SK-N-SH treated with all-trans-retinoic acid at 6 μM for 48 hours (cell line): Measurements from ENCODE around the gene TNPO1.

Source experiments
- ATAC-seq: fragments of 200-7000 bp; cut with Tn5 transposase; 3 replicates; pipeline ENCODE4 v1.9.1; 2020; ENCODE audit warnings: mild to moderate bottlenecking, moderate library complexity
- ARNTL ChIP-seq: fragments of 450-650 bp; formaldehyde crosslinking; IDR thresholded peaks from 2 replicates; pipeline ENCODE4 v1.5.0; 2020; ENCODE audit warnings: low read depth, mild to moderate bottlenecking, moderate library complexity, borderline replicate concordance
- CSDC2 ChIP-seq: fragments of 250-450 bp; sonication (Bioruptor Pico); IDR thresholded peaks from 2 replicates; pipeline ENCODE4 v1.5.0; 2020; ENCODE audit warnings: mild to moderate bottlenecking, moderate library complexity
- ESRRG ChIP-seq: fragments of 250-450 bp; sonication (Bioruptor Pico); IDR thresholded peaks from 2 replicates; pipeline ENCODE4 v1.6.1; 2021; ENCODE audit warnings: mild to moderate bottlenecking
- GLIS3 ChIP-seq: fragments of 250-450 bp; sonication (Bioruptor Pico); IDR thresholded peaks from 2 replicates; pipeline ENCODE4 v1.5.0; 2020; ENCODE audit warnings: mild to moderate bottlenecking, moderate library complexity
- ISL1 ChIP-seq: fragments of 250-450 bp; sonication (Bioruptor Pico); IDR thresholded peaks from 2 replicates; pipeline ENCODE4 v2.1.2; 2022; ENCODE audit warnings: mild to moderate bottlenecking, moderate library complexity
- OSR1 ChIP-seq: fragments of 250-450 bp; sonication (Bioruptor Pico); IDR thresholded peaks from 2 replicates; pipeline ENCODE4 v1.8.0; 2022; ENCODE audit warnings: moderate library complexity, mild to moderate bottlenecking, inconsistent platforms
- PPARA ChIP-seq: fragments of 250-450 bp; sonication (Bioruptor Pico); IDR thresholded peaks from 2 replicates; pipeline ENCODE4 v1.5.0; 2020; ENCODE audit warnings: mild to moderate bottlenecking, borderline replicate concordance
- RARB ChIP-seq: fragments of 250-450 bp; sonication (Bioruptor Pico); IDR thresholded peaks from 2 replicates; pipeline ENCODE4 v1.8.0; 2021; ENCODE audit warnings: mild to moderate bottlenecking, moderate library complexity
- SNAI2 ChIP-seq: fragments of 250-450 bp; sonication (Bioruptor Pico); IDR thresholded peaks from 2 replicates; pipeline ENCODE4 v1.5.0; 2020; ENCODE audit warnings: mild to moderate bottlenecking, moderate library complexity
- TCF4 ChIP-seq: fragments of 250-450 bp; sonication (Bioruptor Pico); IDR thresholded peaks from 2 replicates; pipeline ENCODE4 v1.8.0; 2021; ENCODE audit warnings: mild to moderate bottlenecking, moderate library complexity, borderline replicate concordance
- TOX ChIP-seq: fragments of 250-450 bp; sonication (Bioruptor Pico); IDR thresholded peaks from 2 replicates; pipeline ENCODE4 v1.8.0; 2021; ENCODE audit warnings: mild to moderate bottlenecking, moderate library complexity, borderline replicate concordance
- ZC3H10 ChIP-seq: fragments of 250-450 bp; sonication (Bioruptor Pico); IDR thresholded peaks from 2 replicates; pipeline ENCODE4 v1.5.1; 2021; ENCODE audit warnings: mild to moderate bottlenecking, moderate library complexity
- ZFP3 ChIP-seq: fragments of 250-450 bp; sonication (Bioruptor Pico); IDR thresholded peaks from 2 replicates; pipeline ENCODE4 v1.5.0; 2020; ENCODE audit warnings: mild to moderate bottlenecking, moderate library complexity
- ZFP30 ChIP-seq: fragments of 450-650 bp; formaldehyde crosslinking; IDR thresholded peaks from 2 replicates; pipeline ENCODE4 v1.5.0; 2022; ENCODE audit warnings: mild to moderate bottlenecking, moderate library complexity
- ZNF565 ChIP-seq: fragments of 450-650 bp; formaldehyde crosslinking; conservative IDR thresholded peaks from 2 replicates; pipeline ENCODE4 v1.5.0; 2020; ENCODE audit warnings: low read depth, mild to moderate bottlenecking, moderate library complexity
- ZNF70 ChIP-seq: fragments of 450-650 bp; formaldehyde crosslinking; IDR thresholded peaks from 2 replicates; pipeline ENCODE4 v1.5.0; 2020; ENCODE audit warnings: mild to moderate bottlenecking, moderate library complexity
- TF ChIP-seq, protein P1 (sequence below): fragments of 250-450 bp; sonication (Bioruptor Pico); IDR thresholded peaks from 2 replicates; pipeline ENCODE4 v1.5.0; 2020; ENCODE audit warnings: mild to moderate bottlenecking, moderate library complexity
- TF ChIP-seq, protein P2 (sequence below): fragments of 250-450 bp; sonication (Bioruptor Pico); IDR thresholded peaks from 2 replicates; pipeline ENCODE4 v1.5.1; 2021; ENCODE audit warnings: mild to moderate bottlenecking, moderate library complexity
- TF ChIP-seq, protein P3 (sequence below): fragments of 250-450 bp; sonication (Bioruptor Pico); IDR thresholded peaks from 2 replicates; pipeline ENCODE4 v1.8.0; 2020; ENCODE audit warnings: mild to moderate bottlenecking, moderate library complexity, borderline replicate concordance
- TF ChIP-seq, protein P4 (sequence below): fragments of 250-450 bp; sonication (Bioruptor Pico); IDR thresholded peaks from 2 replicates; pipeline ENCODE4 v1.8.0; 2021; ENCODE audit warnings: low read depth, mild to moderate bottlenecking, moderate library complexity, borderline replicate concordance
- TF ChIP-seq, protein P5 (sequence below): fragments of 250-450 bp; sonication (Bioruptor Pico); IDR thresholded peaks from 2 replicates; pipeline ENCODE4 v1.5.1; 2020; ENCODE audit warnings: low read depth, mild to moderate bottlenecking, moderate library complexity

The TNPO1 gene

DNA sequence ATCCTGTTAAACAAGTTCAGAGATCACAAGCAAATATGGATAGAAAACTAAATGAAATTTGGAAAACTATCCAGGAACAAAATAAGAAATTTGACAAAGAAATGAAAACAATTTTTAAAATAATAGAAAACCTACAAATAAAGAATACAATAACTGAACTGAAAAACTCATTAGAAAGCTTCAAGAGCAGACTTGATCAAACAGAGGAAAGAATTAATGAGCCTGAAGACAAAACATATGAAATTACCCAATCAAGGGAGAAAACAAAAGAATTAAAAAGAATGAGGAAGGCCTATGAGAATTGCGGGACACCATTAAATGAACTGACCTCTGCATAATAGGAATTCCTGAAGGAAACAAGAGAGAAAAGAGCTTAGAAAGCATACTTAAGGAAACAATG is 39.8 kb upstream of the TNPO1 start (continued):
- TF ChIP-seq ZNF70 = no peak
- no peak for TF ChIP-seq TCF4

DNA sequence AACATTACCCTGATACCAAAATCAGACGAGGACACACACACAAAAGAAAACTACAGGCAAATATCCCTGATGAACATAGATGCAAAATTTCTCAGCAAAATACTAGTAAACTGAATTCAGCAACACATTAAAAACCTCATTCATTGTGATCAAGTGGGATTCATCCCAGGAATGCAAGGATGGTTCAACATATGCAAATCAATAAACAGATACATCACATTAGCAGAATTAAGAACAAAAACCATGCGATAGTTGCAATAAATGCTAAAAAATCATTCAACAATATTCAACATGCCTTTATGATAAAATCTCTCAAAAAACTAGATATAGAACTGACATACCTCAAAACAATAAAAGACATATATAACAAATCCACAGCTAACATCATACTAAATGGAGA is 36.9 kb upstream of the TNPO1 start:
- no peak for ATAC-seq
- TF ChIP-seq, protein P1, sequence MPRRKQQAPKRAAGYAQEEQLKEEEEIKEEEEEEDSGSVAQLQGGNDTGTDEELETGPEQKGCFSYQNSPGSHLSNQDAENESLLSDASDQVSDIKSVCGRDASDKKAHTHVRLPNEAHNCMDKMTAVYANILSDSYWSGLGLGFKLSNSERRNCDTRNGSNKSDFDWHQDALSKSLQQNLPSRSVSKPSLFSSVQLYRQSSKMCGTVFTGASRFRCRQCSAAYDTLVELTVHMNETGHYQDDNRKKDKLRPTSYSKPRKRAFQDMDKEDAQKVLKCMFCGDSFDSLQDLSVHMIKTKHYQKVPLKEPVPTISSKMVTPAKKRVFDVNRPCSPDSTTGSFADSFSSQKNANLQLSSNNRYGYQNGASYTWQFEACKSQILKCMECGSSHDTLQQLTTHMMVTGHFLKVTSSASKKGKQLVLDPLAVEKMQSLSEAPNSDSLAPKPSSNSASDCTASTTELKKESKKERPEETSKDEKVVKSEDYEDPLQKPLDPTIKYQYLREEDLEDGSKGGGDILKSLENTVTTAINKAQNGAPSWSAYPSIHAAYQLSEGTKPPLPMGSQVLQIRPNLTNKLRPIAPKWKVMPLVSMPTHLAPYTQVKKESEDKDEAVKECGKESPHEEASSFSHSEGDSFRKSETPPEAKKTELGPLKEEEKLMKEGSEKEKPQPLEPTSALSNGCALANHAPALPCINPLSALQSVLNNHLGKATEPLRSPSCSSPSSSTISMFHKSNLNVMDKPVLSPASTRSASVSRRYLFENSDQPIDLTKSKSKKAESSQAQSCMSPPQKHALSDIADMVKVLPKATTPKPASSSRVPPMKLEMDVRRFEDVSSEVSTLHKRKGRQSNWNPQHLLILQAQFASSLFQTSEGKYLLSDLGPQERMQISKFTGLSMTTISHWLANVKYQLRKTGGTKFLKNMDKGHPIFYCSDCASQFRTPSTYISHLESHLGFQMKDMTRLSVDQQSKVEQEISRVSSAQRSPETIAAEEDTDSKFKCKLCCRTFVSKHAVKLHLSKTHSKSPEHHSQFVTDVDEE (CRISPR knock-in tag) = no peak
- no peak for TF ChIP-seq RARB (CRISPR knock-in tag)
- no peak for TF ChIP-seq OSR1 (CRISPR knock-in tag)
- no peak for TF ChIP-seq ZFP30 (CRISPR knock-in tag)
- TF ChIP-seq TOX (CRISPR knock-in tag) = no peak
- TF ChIP-seq, protein P2, sequence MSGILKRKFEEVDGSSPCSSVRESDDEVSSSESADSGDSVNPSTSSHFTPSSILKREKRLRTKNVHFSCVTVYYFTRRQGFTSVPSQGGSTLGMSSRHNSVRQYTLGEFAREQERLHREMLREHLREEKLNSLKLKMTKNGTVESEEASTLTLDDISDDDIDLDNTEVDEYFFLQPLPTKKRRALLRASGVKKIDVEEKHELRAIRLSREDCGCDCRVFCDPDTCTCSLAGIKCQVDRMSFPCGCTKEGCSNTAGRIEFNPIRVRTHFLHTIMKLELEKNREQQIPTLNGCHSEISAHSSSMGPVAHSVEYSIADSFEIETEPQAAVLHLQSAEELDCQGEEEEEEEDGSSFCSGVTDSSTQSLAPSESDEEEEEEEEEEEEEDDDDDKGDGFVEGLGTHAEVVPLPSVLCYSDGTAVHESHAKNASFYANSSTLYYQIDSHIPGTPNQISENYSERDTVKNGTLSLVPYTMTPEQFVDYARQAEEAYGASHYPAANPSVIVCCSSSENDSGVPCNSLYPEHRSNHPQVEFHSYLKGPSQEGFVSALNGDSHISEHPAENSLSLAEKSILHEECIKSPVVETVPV (CRISPR knock-in tag) = no peak
- no peak for TF ChIP-seq ZNF565 (CRISPR knock-in tag)
- TF ChIP-seq ISL1 = no peak
- TF ChIP-seq, protein P3, sequence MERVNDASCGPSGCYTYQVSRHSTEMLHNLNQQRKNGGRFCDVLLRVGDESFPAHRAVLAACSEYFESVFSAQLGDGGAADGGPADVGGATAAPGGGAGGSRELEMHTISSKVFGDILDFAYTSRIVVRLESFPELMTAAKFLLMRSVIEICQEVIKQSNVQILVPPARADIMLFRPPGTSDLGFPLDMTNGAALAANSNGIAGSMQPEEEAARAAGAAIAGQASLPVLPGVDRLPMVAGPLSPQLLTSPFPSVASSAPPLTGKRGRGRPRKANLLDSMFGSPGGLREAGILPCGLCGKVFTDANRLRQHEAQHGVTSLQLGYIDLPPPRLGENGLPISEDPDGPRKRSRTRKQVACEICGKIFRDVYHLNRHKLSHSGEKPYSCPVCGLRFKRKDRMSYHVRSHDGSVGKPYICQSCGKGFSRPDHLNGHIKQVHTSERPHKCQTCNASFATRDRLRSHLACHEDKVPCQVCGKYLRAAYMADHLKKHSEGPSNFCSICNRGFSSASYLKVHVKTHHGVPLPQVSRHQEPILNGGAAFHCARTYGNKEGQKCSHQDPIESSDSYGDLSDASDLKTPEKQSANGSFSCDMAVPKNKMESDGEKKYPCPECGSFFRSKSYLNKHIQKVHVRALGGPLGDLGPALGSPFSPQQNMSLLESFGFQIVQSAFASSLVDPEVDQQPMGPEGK (CRISPR knock-in tag) = no peak
- TF ChIP-seq, protein P4, sequence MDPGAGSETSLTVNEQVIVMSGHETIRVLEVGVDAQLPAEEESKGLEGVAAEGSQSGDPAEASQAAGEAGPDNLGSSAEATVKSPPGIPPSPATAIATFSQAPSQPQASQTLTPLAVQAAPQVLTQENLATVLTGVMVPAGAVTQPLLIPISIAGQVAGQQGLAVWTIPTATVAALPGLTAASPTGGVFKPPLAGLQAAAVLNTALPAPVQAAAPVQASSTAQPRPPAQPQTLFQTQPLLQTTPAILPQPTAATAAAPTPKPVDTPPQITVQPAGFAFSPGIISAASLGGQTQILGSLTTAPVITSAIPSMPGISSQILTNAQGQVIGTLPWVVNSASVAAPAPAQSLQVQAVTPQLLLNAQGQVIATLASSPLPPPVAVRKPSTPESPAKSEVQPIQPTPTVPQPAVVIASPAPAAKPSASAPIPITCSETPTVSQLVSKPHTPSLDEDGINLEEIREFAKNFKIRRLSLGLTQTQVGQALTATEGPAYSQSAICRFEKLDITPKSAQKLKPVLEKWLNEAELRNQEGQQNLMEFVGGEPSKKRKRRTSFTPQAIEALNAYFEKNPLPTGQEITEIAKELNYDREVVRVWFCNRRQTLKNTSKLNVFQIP (CRISPR knock-in tag) = no peak
- no peak for TF ChIP-seq SNAI2 (CRISPR knock-in tag)
- TF ChIP-seq ZFP3 (CRISPR knock-in tag) = no peak
- no peak for TF ChIP-seq CSDC2
- TF ChIP-seq ESRRG (CRISPR knock-in tag) = no peak
- TF ChIP-seq, all 23 proteins: peak for 0

DNA sequence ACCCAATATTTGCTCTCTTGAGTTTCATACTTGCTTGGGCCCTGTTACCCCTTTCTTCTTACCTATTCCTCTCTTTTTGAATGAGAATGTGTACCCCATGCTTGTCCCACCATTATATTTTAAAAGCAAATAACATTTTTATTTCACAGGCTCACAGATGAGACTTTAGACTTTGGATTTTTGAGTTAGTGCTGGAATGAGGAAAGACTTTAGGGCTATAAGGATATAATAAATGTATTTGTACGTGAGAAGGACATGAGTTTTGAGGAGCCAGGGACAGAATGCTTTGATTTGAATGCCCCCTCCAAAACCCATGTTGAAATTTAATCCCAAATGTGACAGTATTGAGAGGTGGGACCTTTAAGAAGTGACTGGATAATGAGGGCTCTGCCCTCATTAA is 33.1 kb upstream of the TNPO1 start:
- no peak for ATAC-seq
- TF ChIP-seq, protein P4 (CRISPR knock-in tag) = no peak
- TF ChIP-seq GLIS3 (CRISPR knock-in tag) = no peak
- no peak for TF ChIP-seq ESRRG (CRISPR knock-in tag)

DNA sequence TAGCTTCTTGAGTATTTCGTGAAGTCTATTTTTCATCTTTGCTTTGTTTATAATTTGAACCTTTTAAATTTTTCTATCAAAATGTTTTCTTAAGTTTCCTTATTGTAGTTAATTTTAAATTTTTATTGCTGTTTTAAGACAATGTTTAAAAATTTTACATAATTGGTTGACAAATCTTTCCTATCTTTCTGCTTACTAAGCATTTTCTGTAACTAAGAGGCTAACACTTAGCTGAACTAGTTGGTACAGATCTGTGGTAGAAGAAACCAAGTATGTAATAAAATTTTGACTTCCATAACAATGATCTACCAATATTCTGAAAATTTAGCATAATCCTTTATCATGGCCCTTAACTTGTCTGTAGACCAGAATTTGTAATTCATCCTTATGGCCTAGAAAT is 32.3 kb upstream of the TNPO1 start:
- TF ChIP-seq OSR1 (CRISPR knock-in tag) (no peak), TCF4 (no peak), PPARA (CRISPR knock-in tag) (no peak), ARNTL (no peak), ZFP30 (CRISPR knock-in tag) (no peak), SNAI2 (CRISPR knock-in tag) (no peak), CSDC2 (no peak), GLIS3 (CRISPR knock-in tag) (no peak), ZC3H10 (no peak), RARB (CRISPR knock-in tag) (no peak)
- TF ChIP-seq, protein P5, sequence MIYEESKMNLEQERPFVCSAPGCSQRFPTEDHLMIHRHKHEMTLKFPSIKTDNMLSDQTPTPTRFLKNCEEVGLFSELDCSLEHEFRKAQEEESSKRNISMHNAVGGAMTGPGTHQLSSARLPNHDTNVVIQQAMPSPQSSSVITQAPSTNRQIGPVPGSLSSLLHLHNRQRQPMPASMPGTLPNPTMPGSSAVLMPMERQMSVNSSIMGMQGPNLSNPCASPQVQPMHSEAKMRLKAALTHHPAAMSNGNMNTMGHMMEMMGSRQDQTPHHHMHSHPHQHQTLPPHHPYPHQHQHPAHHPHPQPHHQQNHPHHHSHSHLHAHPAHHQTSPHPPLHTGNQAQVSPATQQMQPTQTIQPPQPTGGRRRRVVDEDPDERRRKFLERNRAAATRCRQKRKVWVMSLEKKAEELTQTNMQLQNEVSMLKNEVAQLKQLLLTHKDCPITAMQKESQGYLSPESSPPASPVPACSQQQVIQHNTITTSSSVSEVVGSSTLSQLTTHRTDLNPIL (CRISPR knock-in tag) = no peak
- TF ChIP-seq, protein P1 (CRISPR knock-in tag) = no peak
- TF ChIP-seq, all 23 proteins: peak for 0

More for the DNA sequence above, 32.3 kb upstream of the TNPO1 start:
- ATAC-seq = no peak
